Activated T-cell treated with anti-CD3 and anti-CD28 coated beads, Interleukin-2, amount 50 U/mL, for 4 hours (primary cell): Measurements from ENCODE around the gene ADCY10. TPM values are rescaled to one million over a fixed set of nuclear protein-coding genes. Genes with fewer than 3 reads are reported as not detected.
"Not testable (repeated sequence)": the region's sequence is repeated elsewhere in the genome, so short reads cannot be mapped to it uniquely, and the experiment has no call there.

ENCODE experiments used
- ATAC-seq, 2 donors: fragments of 200-7000 bp; cut with Tn5 transposase; one replicate each; pipeline ENCODE4 v1.10.0; 2021
- DNase-seq: peaks from one replicate; pipeline ENCODE4 v3.0.0-alpha.2; 2020
- H3K27me3 Mint-ChIP-seq: one replicate; pipeline ENCODE4 v1.8.0; 2021; ENCODE audit warnings: low read depth, mixed read lengths
- H3K36me3 Mint-ChIP-seq: one replicate; pipeline ENCODE4 v1.8.0; 2022; ENCODE audit warnings: mixed read lengths; ENCODE audit not compliant: insufficient read depth
- H3K4me1 Mint-ChIP-seq: one replicate; pipeline ENCODE4 v1.8.0; 2021; ENCODE audit warnings: low read depth, mixed read lengths
- H3K4me3 Mint-ChIP-seq: one replicate; pipeline ENCODE4 v1.8.0; 2021; ENCODE audit warnings: mild to moderate bottlenecking, moderate library complexity, mixed read lengths
- H3K9me3 Mint-ChIP-seq: one replicate; pipeline ENCODE4 v1.8.0; 2021; ENCODE audit warnings: mixed read lengths
- total RNA-seq, 3 donors: library from RNA; stranded (reverse); gene quantifications; one replicate each; pipeline ENCODE4 v1.2.1, GENCODE V29; 2021

Gene ADCY10
- total RNA-seq, 3 donors from 2014 or later: not detected

GRCh38 chr1:167863191-167863920 is 50.6 kb downstream of the ADCY10 start:
- ATAC-seq, H3K4me1 Mint-ChIP-seq, DNase-seq, H3K9me3 Mint-ChIP-seq, H3K4me3 Mint-ChIP-seq, H3K27me3 Mint-ChIP-seq, H3K36me3 Mint-ChIP-seq: not testable (repeated sequence)

GRCh38 chr1:167862432-167863076 is 51.4 kb downstream of the ADCY10 start:
- H3K36me3 Mint-ChIP-seq: no peaks in the 10 kb centered on the region
- H3K4me3 Mint-ChIP-seq: no peak overlapping the region
- no peaks in the 10 kb centered on the region for H3K9me3 Mint-ChIP-seq
- no peaks in the 10 kb centered on the region for H3K4me1 Mint-ChIP-seq
- DNase-seq (no peak), ATAC-seq (no peak)
- no peaks in the 10 kb centered on the region for H3K27me3 Mint-ChIP-seq

DNA sequence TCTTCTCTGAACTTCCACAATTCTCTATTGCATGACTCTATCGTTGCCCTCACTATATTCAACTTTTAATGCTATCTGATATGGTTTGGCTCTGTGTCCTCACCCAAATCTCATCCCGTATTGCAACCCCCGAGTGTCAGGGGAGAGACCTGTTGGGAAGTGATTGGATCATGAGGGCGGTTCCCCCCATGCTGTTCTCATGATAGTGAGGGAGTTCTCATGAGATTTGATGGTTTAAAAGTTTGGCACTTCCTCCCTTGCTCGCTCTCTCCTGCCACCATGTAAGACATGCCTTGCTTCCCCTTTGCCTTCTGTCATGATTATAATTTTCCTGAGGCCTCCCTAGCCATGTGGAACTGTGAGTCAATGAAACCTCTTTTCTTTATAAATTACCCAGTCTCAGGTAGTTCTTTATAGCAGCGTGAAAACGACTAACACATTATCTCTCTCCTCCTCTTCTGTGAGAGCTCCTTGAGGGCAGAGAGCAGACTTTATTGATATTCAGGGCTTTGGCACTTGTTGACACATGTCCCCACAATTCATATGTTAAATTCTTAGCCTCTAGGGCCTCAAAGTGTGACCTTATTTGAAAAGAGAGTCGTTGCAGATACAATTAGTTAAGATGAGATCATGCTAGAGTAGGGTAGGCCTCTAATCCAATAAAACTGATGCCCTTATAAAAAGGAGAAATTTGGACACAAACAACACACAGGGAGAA is 52.1 kb downstream of the ADCY10 start:
- DNase-seq (no peak), ATAC-seq (no peak)
- no peaks in the 10 kb centered on the region for H3K36me3 Mint-ChIP-seq
- H3K27me3 Mint-ChIP-seq: no peaks in the 10 kb centered on the region
- H3K9me3 Mint-ChIP-seq: no peaks in the 10 kb centered on the region
- no peaks in the 10 kb centered on the region for H3K4me1 Mint-ChIP-seq
- no peak overlapping the region for H3K4me3 Mint-ChIP-seq

- Mint-ChIP-seq H3K36me3 (no peaks in the 10 kb centered on the region), H3K4me3 (no peak overlapping the region), H3K9me3 (no peaks in the 10 kb centered on the region), H3K4me1 (no peaks in the 10 kb centered on the region), H3K27me3 (no peaks in the 10 kb centered on the region)
- DNase-seq: no peak
- ATAC-seq: no peak
Measured at GRCh38 chr1:167860231-167860923, 53.6 kb downstream of the ADCY10 start.

GRCh38 chr1:167856711-167857418 is 57.1 kb downstream of the ADCY10 start:
- DNase-seq (no peak), ATAC-seq (no peak)
- H3K27me3 Mint-ChIP-seq: no peaks in the 10 kb centered on the region
- H3K4me1 Mint-ChIP-seq: no peaks in the 10 kb centered on the region
- no peaks in the 10 kb centered on the region for H3K9me3 Mint-ChIP-seq
- H3K4me3 Mint-ChIP-seq: no peak overlapping the region
- no peaks in the 10 kb centered on the region for H3K36me3 Mint-ChIP-seq

GRCh38 chr1:167854184-167854583 is 59.8 kb downstream of the ADCY10 start:
- Mint-ChIP-seq H3K4me3 (no peak overlapping the region), H3K4me1 (no peaks in the 10 kb centered on the region), H3K9me3 (no peaks in the 10 kb centered on the region), H3K36me3 (no peaks in the 10 kb centered on the region), H3K27me3 (peaks cover 3% of the 10 kb centered on the region)
- DNase-seq (no peak), ATAC-seq (no peak)

GRCh38 chr1:167849666-167850065 is 64.3 kb downstream of the ADCY10 start:
- Mint-ChIP-seq H3K36me3 (no peaks in the 10 kb centered on the region), H3K9me3 (no peaks in the 10 kb centered on the region), H3K4me3 (no peak overlapping the region), H3K27me3 (peaks cover 3% of the 10 kb centered on the region), H3K4me1 (no peaks in the 10 kb centered on the region)
- DNase-seq (no peak), ATAC-seq (no peak)

- peaks cover 7% of the 10 kb centered on the region for H3K27me3 Mint-ChIP-seq
- no peak for ATAC-seq
- H3K4me1 Mint-ChIP-seq: no peaks in the 10 kb centered on the region
- H3K4me3 Mint-ChIP-seq: no peak overlapping the region
- H3K9me3 Mint-ChIP-seq: no peaks in the 10 kb centered on the region
- no peaks in the 10 kb centered on the region for H3K36me3 Mint-ChIP-seq
- no peak for DNase-seq
Measured at GRCh38 chr1:167842872-167843271, 71.1 kb downstream of the ADCY10 start.

DNA sequence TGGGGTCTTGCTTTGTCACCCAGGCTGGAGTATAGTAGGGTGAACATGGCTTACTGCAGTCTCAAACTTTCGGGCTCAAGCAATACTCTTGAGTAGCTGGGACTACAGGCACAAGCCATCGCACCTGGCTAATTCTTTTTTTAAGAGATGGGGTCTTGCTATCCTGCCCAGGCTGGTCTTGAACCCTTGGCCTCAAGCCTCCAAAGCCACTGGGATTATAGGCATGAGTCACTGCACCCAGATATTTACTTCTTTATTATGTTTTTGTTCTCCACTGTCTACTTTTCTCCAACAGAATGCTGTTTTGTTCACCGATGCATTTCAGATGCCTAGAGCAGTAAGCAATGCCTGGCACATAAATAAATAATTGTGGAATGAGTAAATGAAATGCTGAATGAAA is 72.4 kb downstream of the ADCY10 start:
- H3K4me3 Mint-ChIP-seq: no peak overlapping the region
- H3K27me3 Mint-ChIP-seq: peaks cover 7% of the 10 kb centered on the region
- no peaks in the 10 kb centered on the region for H3K9me3 Mint-ChIP-seq
- H3K36me3 Mint-ChIP-seq: no peaks in the 10 kb centered on the region
- no peak for DNase-seq
- no peaks in the 10 kb centered on the region for H3K4me1 Mint-ChIP-seq
- ATAC-seq: no peak

DNA sequence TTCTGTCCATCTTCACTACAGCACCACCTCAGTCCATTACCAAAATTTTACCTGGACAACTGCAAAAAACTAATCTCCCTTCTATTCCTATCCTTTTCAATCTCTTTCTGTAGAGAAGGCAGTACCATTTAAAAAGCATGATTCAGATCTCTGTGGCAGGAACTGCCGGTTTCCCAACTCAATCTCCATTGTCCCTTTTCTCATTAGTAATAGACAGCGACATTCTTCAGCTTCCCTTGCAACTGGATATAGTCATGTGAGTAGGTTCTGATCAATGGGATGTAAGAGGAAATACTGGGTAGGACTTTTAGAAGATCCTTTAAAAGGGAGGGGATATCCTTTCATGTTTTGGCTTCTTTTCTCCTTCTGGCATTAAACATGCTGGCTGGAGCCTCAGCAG is 74.9 kb downstream of the ADCY10 start:
- Mint-ChIP-seq H3K27me3 (peaks cover 9% of the 10 kb centered on the region), H3K9me3 (no peaks in the 10 kb centered on the region)
- no peak for ATAC-seq

GRCh38 chr1:167837326-167837725 is 76.6 kb downstream of the ADCY10 start:
- ATAC-seq (no peak), DNase-seq (no peak)
- Mint-ChIP-seq H3K36me3 (no peaks in the 10 kb centered on the region), H3K9me3 (no peaks in the 10 kb centered on the region), H3K4me1 (no peaks in the 10 kb centered on the region), H3K27me3 (peaks cover 9% of the 10 kb centered on the region), H3K4me3 (no peak overlapping the region)

More for the DNA sequence above, 74.9 kb downstream of the ADCY10 start:
- H3K36me3 Mint-ChIP-seq: no peaks in the 10 kb centered on the region
- H3K4me3 Mint-ChIP-seq: no peak overlapping the region
- DNase-seq: no peak
- H3K4me1 Mint-ChIP-seq: no peaks in the 10 kb centered on the region

GRCh38 chr1:167836197-167836596 is 77.7 kb downstream of the ADCY10 start:
- ATAC-seq (no peak), DNase-seq (no peak)
- H3K4me3 Mint-ChIP-seq: no peak overlapping the region
- no peaks in the 10 kb centered on the region for H3K36me3 Mint-ChIP-seq
- no peaks in the 10 kb centered on the region for H3K9me3 Mint-ChIP-seq
- H3K4me1 Mint-ChIP-seq: no peaks in the 10 kb centered on the region
- peaks cover 9% of the 10 kb centered on the region for H3K27me3 Mint-ChIP-seq

DNA sequence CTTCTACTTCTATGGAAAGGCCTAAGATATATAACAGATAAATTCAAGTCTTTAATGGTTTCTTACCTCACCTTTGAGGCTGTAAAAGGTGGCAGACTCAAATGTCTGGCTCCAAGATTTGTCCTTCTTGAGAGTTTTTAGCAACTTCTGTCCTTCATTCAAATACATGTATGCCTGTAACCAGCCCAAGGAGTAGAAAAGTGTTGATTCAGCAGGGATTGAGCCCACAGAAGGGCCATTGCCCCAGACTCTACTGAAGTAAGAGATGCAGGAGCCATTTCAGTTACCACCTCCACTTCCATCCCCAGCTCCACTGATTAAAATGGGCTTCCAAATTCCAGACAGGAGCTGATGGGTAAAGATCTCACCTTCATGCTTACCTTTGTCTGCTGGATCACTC is 80.0 kb downstream of the ADCY10 start:
- ATAC-seq: no peak
- Mint-ChIP-seq H3K9me3 (no peaks in the 10 kb centered on the region), H3K27me3 (peaks cover 7% of the 10 kb centered on the region), H3K4me1 (no peaks in the 10 kb centered on the region), H3K4me3 (no peak overlapping the region), H3K36me3 (no peaks in the 10 kb centered on the region)
- DNase-seq: no peak

- no peaks in the 10 kb centered on the region for H3K9me3 Mint-ChIP-seq
- no peak overlapping the region for H3K4me3 Mint-ChIP-seq
- ATAC-seq: no peak
- no peak for DNase-seq
- H3K27me3 Mint-ChIP-seq: peaks cover 2% of the 10 kb centered on the region
- H3K4me1 Mint-ChIP-seq: no peaks in the 10 kb centered on the region
- no peaks in the 10 kb centered on the region for H3K36me3 Mint-ChIP-seq
Measured at GRCh38 chr1:167832693-167833092, 81.2 kb downstream of the ADCY10 start.
